ENCODE data around the gene PTPN11. TPM values are rescaled to one million over a fixed set of nuclear protein-coding genes. Genes with fewer than 3 reads are reported as not detected.

Gene PTPN11
- polyA plus RNA-seq, 1 donor (not counting 4 experiments of a cell fraction or from before 2014, with no cell fraction given): 95.3 TPM

DNA sequence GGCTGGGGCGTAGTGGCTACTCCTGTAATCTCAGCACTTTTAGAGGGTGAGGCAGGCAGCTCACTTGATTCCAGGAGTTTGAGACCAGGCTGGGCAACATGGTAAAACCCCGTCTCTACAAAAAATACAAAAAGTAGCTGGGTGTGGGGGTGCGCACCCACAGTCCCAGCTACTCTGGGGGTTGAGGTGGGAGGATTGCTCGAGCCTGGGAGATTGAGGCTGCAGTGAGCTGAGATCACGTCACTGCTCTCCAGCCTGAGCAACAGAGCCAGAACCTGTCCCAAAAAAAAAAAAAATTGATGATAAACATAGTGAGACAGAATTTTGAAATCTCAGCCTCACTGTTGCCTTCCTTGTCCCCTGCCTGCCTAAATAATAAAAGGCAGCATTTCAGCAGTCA lies 40.0 kb downstream of the PTPN11 start:
- DNase-seq (ENCODE audit: low read depth, low spot score): no peak

DNA sequence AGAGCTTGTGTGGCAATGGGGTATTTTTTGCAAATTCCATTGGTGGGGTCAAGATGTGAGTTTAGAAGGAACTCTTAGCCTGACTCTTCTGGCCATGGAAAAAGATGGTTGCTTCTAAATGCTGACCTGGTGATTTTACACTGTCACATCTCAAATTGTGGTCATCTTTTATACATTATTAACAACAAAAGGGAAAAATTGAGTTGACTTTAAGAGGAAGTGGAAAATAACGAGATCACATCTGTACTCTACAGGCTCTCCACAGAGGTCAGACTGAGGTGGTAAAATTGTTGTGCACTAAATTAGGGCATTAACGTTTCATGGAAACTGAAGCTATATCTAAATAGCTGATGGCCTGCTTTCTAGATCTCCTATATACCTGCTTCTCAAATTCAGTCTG lies 44.7 kb downstream of the PTPN11 start:
- H3K27ac ChIP-seq (ENCODE audit: control insufficient read depth, insufficient read depth, low read length): no peak overlapping the region
- dilution Hi-C loops (cut with MboI; ENCODE audit: extremely low pct_ligation_motif_present, low sequenced_read_pairs): no loop called here
- H3K27me3 ChIP-seq (ENCODE audit: control insufficient read depth, extremely low read depth, insufficient read depth, low read length): no peaks in the 10 kb centered on the region
- no peaks in the 10 kb centered on the region for H3K9me1 ChIP-seq (ENCODE audit: control insufficient read depth, extremely low read depth, insufficient read depth, low read length)
- H3K4me1 ChIP-seq (ENCODE audit: control insufficient read depth, extremely low read depth, insufficient read depth, low read length): no peaks in the 10 kb centered on the region
- H3K4me3 ChIP-seq (ENCODE audit: control insufficient read depth in 2 of 3, extremely low read depth in 1 of 3, insufficient read depth in 2 of 3, low read depth in 1 of 3, low read length in 3 of 3): no peak overlapping the region
- H3K79me2 ChIP-seq (ENCODE audit: control insufficient read depth, insufficient read depth, low read length): no peaks in the 10 kb centered on the region
- no peak overlapping the region for H2AFZ ChIP-seq (ENCODE audit: control insufficient read depth, low read length)
- FAIRE-seq (no peak), DNase-seq (ENCODE audit: low read depth, low spot score) (no peak)
- no peaks in the 10 kb centered on the region for H4K20me1 ChIP-seq (ENCODE audit: control insufficient read depth, extremely low read depth, insufficient read depth, low read length)
- no peak overlapping the region for H3K4me2 ChIP-seq (ENCODE audit: control insufficient read depth, extremely low read depth, insufficient read depth, low read depth, low read length)
- TF ChIP-seq CTCF (optimal IDR thresholded peaks at IDR 0.05 in 1 of 3, IDR thresholded peaks at IDR 0.05 in 1 of 3, conservative IDR thresholded peaks at IDR 0.05 in 1 of 3; ENCODE audit: extremely low read depth in 1 of 3, insufficient read depth in 2 of 3, low read length in 3 of 3): no peak
- TF ChIP-seq EZH2 (IDR thresholded peaks at IDR 0.05; ENCODE audit: low read length): no peak
- H3K36me3 ChIP-seq (ENCODE audit: control insufficient read depth in 2 of 2, extremely low read depth in 1 of 2, insufficient read depth in 2 of 2, low read length in 2 of 2): peaks cover 3 to 4% of the 10 kb centered on the region in 2 experiments
- H3K9ac ChIP-seq (ENCODE audit: control insufficient read depth, extremely low read depth, insufficient read depth, low read length): no peak overlapping the region
- H3K9me3 ChIP-seq (ENCODE audit: control insufficient read depth, low read depth, low read length): no peaks in the 10 kb centered on the region

More for the DNA sequence above, 40.0 kb downstream of the PTPN11 start:
- Histone ChIP-seq H3K9me1 (ENCODE audit: control insufficient read depth, extremely low read depth, insufficient read depth, low read length) (no peaks in the 10 kb centered on the region), H3K9me3 (ENCODE audit: control insufficient read depth, low read depth, low read length) (no peaks in the 10 kb centered on the region), H3K79me2 (ENCODE audit: control insufficient read depth, insufficient read depth, low read length) (no peaks in the 10 kb centered on the region), H3K27ac (ENCODE audit: control insufficient read depth, insufficient read depth, low read length) (no peak overlapping the region), H4K20me1 (ENCODE audit: control insufficient read depth, extremely low read depth, insufficient read depth, low read length) (no peaks in the 10 kb centered on the region), H2AFZ (ENCODE audit: control insufficient read depth, low read length) (no peak overlapping the region), H3K4me2 (ENCODE audit: control insufficient read depth, extremely low read depth, insufficient read depth, low read depth, low read length) (no peak overlapping the region), H3K9ac (ENCODE audit: control insufficient read depth, extremely low read depth, insufficient read depth, low read length) (no peak overlapping the region), H3K4me3 (ENCODE audit: control insufficient read depth in 2 of 3, extremely low read depth in 1 of 3, insufficient read depth in 2 of 3, low read depth in 1 of 3, low read length in 3 of 3) (no peak overlapping the region), H3K4me1 (ENCODE audit: control insufficient read depth, extremely low read depth, insufficient read depth, low read length) (no peaks in the 10 kb centered on the region), H3K36me3 (ENCODE audit: control insufficient read depth in 2 of 2, extremely low read depth in 1 of 2, insufficient read depth in 2 of 2, low read length in 2 of 2) (peaks cover 10 to 24% of the 10 kb centered on the region in 2 experiments), H3K27me3 (ENCODE audit: control insufficient read depth, extremely low read depth, insufficient read depth, low read length) (no peaks in the 10 kb centered on the region)
- dilution Hi-C loops (cut with MboI; ENCODE audit: extremely low pct_ligation_motif_present, low sequenced_read_pairs): no loop called here
- TF ChIP-seq EZH2 (IDR thresholded peaks at IDR 0.05; ENCODE audit: low read length) (no peak), CTCF (optimal IDR thresholded peaks at IDR 0.05 in 1 of 3, IDR thresholded peaks at IDR 0.05 in 1 of 3, conservative IDR thresholded peaks at IDR 0.05 in 1 of 3; ENCODE audit: extremely low read depth in 1 of 3, insufficient read depth in 2 of 3, low read length in 3 of 3) (no peak)
- FAIRE-seq: no peak
